ENCODE results near the gene FBXL3.
A peak's percentile ranks its signal among the peaks of the same experiment; 100 is the strongest.

DNA sequence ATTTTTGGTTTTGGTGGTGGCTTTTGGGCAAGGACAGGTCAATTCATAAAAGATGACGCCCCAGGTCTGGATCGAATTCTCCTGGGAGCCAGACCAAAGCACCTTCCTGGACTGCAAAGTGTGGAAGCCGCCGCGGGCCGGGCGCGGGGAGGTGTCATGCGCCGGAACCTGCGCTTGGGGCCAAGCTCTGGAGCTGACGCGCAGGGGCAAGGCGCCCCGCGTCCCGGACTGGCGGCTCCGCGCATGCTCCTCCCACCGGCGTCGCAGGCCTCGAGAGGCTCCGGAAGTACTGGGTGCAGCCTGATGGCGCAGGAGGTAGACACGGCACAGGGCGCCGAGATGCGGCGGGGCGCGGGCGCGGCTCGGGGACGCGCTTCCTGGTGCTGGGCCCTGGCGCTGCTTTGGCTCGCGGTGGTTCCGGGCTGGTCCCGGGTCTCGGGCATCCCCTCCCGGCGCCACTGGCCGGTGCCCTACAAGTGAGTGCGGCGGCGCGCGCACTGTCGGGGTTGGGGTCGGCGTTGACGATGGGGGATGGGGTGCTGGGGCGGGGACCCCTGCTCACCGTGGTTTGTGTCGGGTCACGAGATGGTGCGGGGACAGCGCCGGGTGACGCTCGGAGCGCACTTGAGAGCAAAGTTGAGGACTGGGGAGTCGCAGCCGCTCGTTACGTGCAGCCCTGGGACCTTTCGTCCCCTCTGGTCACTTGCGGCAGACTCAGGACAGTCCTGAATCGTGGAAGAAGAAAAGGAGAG, 35.0 kb downstream of the FBXL3 start, which contains the start of gene CLN5:
- TF ChIP-seq POLR2AphosphoS5 (IDR thresholded peaks at IDR 0.05) (peak; percentile 98 to 99 (median 99)), POLR2A (IDR thresholded peaks at IDR 0.05) (peak in 1 of 4 donors; percentile 88)
- TF ChIP-seq, protein P1, sequence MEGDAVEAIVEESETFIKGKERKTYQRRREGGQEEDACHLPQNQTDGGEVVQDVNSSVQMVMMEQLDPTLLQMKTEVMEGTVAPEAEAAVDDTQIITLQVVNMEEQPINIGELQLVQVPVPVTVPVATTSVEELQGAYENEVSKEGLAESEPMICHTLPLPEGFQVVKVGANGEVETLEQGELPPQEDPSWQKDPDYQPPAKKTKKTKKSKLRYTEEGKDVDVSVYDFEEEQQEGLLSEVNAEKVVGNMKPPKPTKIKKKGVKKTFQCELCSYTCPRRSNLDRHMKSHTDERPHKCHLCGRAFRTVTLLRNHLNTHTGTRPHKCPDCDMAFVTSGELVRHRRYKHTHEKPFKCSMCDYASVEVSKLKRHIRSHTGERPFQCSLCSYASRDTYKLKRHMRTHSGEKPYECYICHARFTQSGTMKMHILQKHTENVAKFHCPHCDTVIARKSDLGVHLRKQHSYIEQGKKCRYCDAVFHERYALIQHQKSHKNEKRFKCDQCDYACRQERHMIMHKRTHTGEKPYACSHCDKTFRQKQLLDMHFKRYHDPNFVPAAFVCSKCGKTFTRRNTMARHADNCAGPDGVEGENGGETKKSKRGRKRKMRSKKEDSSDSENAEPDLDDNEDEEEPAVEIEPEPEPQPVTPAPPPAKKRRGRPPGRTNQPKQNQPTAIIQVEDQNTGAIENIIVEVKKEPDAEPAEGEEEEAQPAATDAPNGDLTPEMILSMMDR (IDR thresholded peaks at IDR 0.05): peak in 1 of 7 experiments; percentile 21
